GM12878 (cell line): Measurements from ENCODE around the gene ELFN2. TPM values are rescaled to one million over a fixed set of nuclear protein-coding genes. Genes with fewer than 3 reads are reported as not detected.

Experiments
- ESRRA ChIP-seq: IDR thresholded peaks from 2 replicates; pipeline ENCODE4 v1.6.1; 2012; ENCODE audit warnings: mild to moderate bottlenecking, low read length, improper control_type of control experiment
- KAT2A ChIP-seq: conservative IDR thresholded peaks from 2 replicates; pipeline ENCODE4 v1.6.1; 2011; ENCODE audit warnings: low read depth, low read length; ENCODE audit not compliant: control insufficient read depth
- NFYA ChIP-seq: IDR thresholded peaks from 2 replicates; pipeline ENCODE4 v1.6.1; 2011; ENCODE audit warnings: low read depth, mild to moderate bottlenecking, low read length, improper control_type of control experiment, borderline replicate concordance
- PAX5 ChIP-seq: IDR thresholded peaks from 2 replicates; pipeline ENCODE4 v1.6.1; 2011; ENCODE audit warnings: low read depth, low read length, borderline replicate concordance
- SMARCA5 ChIP-seq: fragments of 450-650 bp; IDR thresholded peaks from 2 replicates; pipeline ENCODE4 v1.6.1; 2017; ENCODE audit warnings: mild to moderate bottlenecking
- ZNF207 ChIP-seq: fragments of 450-650 bp; IDR thresholded peaks from 2 replicates; pipeline ENCODE4 v1.6.1; 2014; ENCODE audit warnings: antibody characterized with exemption, mild to moderate bottlenecking, borderline replicate concordance
- ZNF622 ChIP-seq: fragments of 450-650 bp; IDR thresholded peaks from 2 replicates; pipeline ENCODE4 v1.6.1; 2017; ENCODE audit warnings: mild to moderate bottlenecking, inconsistent platforms
- polyA plus RNA-seq, 11 experiments: library from polyadenylated mRNA; depleted of rRNA in 4 of 11; unstranded in 6 of 11; stranded (reverse) in 5 of 11; fragments of >200 nt; fragmentation: Nextera tagmentation in 4 of 11; fragmentation: Illumina TruSeq in 1 of 11; extraction: Ambion mirVana in 4 of 11; extraction: Trizol in 1 of 11; gene quantifications; 1 replicate in 1 of 11; 2 replicates in 10 of 11; pipeline versions ENCODE4 v1.2.1 to v1.2.3, GENCODE V29; 2011 to 2016; ENCODE audit warnings: inconsistent platforms in 2 of 11, missing spikeins in 2 of 11, low read depth in 1 of 11
- total RNA-seq, 4 experiments: library from RNA; depleted of rRNA in 3 of 4; stranded (reverse); fragments of >200 nt in 3 of 4; fragmentation: Illumina TruSeq in 1 of 4; extraction: Trizol in 1 of 4; gene quantifications; 2 replicates each; pipeline versions ENCODE4 v1.2.1 to v1.2.3, GENCODE V29; 2013 to 2021
- TF ChIP-seq, protein P1 (sequence below): IDR thresholded peaks from 2 replicates; pipeline ENCODE4 v1.6.1; 2012; ENCODE audit warnings: improper control_type of control experiment, low read depth, low read length; ENCODE audit not compliant: insufficient replicate concordance

Gene ELFN2
- total and polyA plus RNA-seq, 10 of the 15 experiments (the other 5 are each of a cell fraction or from before 2014, with no cell fraction given) = 0.03 to 0.05 TPM; not detected in 8

DNA sequence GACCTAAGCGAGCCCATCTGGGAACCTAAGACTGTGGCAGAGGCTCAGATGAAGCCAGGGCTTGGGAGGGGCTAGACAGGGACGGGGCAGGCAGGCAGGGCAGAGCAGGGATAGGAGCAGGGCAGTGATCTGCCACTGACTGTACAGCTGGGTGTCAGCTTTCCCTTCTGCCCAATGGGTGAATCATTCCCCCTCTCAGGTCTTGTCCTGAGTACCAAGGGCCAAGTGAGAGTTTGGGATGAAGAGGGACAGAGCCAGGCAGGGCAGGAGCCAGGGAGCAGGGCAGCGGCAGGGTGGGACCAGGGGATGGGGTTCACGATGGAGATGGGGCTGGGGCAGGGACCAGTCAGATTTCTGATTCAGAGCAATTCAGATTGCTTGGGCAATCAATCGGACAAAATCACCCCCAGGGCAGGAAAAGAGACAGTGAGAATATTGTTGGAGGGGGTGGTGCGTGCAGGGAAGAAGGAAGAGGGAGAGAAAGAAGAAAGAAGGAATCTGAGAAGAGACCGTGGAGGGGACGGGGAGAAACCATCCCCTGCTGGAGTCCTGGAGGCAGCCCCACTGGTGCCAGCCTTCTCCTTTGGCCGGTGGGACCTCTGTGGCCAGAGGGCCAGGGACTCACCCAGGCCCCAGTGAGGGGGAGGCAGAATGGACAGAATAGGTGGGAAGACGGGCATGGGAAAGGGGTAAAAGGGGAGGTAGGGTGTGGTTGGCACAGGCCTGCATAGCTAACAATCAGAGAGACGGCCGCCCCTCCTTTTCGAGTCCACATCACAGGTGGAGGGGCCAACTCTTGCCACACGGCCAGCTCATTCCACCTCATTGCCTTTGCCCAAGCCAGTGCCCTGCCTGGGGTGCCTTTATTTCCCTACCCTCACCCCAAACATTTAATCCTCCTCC is 97.8 kb downstream of the ELFN2 start (continued):
- TF ChIP-seq, protein P1, sequence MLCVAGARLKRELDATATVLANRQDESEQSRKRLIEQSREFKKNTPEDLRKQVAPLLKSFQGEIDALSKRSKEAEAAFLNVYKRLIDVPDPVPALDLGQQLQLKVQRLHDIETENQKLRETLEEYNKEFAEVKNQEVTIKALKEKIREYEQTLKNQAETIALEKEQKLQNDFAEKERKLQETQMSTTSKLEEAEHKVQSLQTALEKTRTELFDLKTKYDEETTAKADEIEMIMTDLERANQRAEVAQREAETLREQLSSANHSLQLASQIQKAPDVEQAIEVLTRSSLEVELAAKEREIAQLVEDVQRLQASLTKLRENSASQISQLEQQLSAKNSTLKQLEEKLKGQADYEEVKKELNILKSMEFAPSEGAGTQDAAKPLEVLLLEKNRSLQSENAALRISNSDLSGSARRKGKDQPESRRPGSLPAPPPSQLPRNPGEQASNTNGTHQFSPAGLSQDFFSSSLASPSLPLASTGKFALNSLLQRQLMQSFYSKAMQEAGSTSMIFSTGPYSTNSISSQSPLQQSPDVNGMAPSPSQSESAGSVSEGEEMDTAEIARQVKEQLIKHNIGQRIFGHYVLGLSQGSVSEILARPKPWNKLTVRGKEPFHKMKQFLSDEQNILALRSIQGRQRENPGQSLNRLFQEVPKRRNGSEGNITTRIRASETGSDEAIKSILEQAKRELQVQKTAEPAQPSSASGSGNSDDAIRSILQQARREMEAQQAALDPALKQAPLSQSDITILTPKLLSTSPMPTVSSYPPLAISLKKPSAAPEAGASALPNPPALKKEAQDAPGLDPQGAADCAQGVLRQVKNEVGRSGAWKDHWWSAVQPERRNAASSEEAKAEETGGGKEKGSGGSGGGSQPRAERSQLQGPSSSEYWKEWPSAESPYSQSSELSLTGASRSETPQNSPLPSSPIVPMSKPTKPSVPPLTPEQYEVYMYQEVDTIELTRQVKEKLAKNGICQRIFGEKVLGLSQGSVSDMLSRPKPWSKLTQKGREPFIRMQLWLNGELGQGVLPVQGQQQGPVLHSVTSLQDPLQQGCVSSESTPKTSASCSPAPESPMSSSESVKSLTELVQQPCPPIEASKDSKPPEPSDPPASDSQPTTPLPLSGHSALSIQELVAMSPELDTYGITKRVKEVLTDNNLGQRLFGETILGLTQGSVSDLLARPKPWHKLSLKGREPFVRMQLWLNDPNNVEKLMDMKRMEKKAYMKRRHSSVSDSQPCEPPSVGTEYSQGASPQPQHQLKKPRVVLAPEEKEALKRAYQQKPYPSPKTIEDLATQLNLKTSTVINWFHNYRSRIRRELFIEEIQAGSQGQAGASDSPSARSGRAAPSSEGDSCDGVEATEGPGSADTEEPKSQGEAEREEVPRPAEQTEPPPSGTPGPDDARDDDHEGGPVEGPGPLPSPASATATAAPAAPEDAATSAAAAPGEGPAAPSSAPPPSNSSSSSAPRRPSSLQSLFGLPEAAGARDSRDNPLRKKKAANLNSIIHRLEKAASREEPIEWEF = no peak
- TF ChIP-seq ESRRA (no peak), NFYA (no peak), ZNF207 (no peak), SMARCA5 (no peak), ZNF622 (no peak), PAX5 (no peak), KAT2A (no peak)
- TF ChIP-seq, all 136 proteins: peak for 0
